Stimulated activated CD4-positive, alpha-beta T cell treated with anti-CD3 and anti-CD28 coated beads, Interleukin-4, amount 100 ng/mL, for 24 hours (primary cell): ENCODE data around the gene GATA5.

Experiments used
- DNase-seq: peaks from one replicate; pipeline ENCODE4 v3.0.0-alpha.2; 2020

Gene GATA5

GRCh38 chr20:62452475-62453095, 23.2 kb downstream of the GATA5 start:
- DNase-seq, result no peak

- DNase-seq, result no peak
Measured at GRCh38 chr20:62451970-62452369, 23.8 kb downstream of the GATA5 start.

GRCh38 chr20:62451156-62451767, 24.5 kb downstream of the GATA5 start:
- no peak for DNase-seq

GRCh38 chr20:62449951-62450691, 25.7 kb downstream of the GATA5 start:
- DNase-seq, result no peak

- no peak for DNase-seq
Measured at GRCh38 chr20:62448788-62449187, 27.0 kb downstream of the GATA5 start.

GRCh38 chr20:62448038-62448437, 27.8 kb downstream of the GATA5 start:
- DNase-seq, result no peak

GRCh38 chr20:62446888-62447869, 28.6 kb downstream of the GATA5 start:
- no peak for DNase-seq

- no peak for DNase-seq
Measured at GRCh38 chr20:62446481-62446880, 29.3 kb downstream of the GATA5 start.

GRCh38 chr20:62445553-62446340, 30.0 kb downstream of the GATA5 start:
- DNase-seq, result no peak

- no peak for DNase-seq
Measured at GRCh38 chr20:62444286-62444685, 31.5 kb downstream of the GATA5 start.

- DNase-seq, result no peak
Measured at GRCh38 chr20:62441987-62442539, 33.7 kb downstream of the GATA5 start.

GRCh38 chr20:62439218-62439617, 36.6 kb downstream of the GATA5 start:
- DNase-seq, result no peak

GRCh38 chr20:62437927-62438326, 37.9 kb downstream of the GATA5 start:
- DNase-seq, result no peak

GRCh38 chr20:62437496-62437895, 38.3 kb downstream of the GATA5 start:
- DNase-seq, result no peak

- no peak for DNase-seq
Measured at GRCh38 chr20:62436692-62437091, 39.1 kb downstream of the GATA5 start.

- no peak for DNase-seq
Measured at GRCh38 chr20:62433658-62434497, 41.9 kb downstream of the GATA5 start.

- no peak for DNase-seq
Measured at GRCh38 chr20:62430866-62431447, 44.8 kb downstream of the GATA5 start.

GRCh38 chr20:62430311-62430853, 45.4 kb downstream of the GATA5 start:
- no peak for DNase-seq

- DNase-seq, result no peak
Measured at GRCh38 chr20:62429455-62430310, 46.1 kb downstream of the GATA5 start.
